Measurements from ENCODE around the gene METTL13. TPM values are rescaled to one million over a fixed set of nuclear protein-coding genes. Genes with fewer than 3 reads are reported as not detected.

Gene METTL13
- total RNA-seq, 4 donors from 2014 or later = 19.2 to 38.0 (median 28.3) TPM

DNA sequence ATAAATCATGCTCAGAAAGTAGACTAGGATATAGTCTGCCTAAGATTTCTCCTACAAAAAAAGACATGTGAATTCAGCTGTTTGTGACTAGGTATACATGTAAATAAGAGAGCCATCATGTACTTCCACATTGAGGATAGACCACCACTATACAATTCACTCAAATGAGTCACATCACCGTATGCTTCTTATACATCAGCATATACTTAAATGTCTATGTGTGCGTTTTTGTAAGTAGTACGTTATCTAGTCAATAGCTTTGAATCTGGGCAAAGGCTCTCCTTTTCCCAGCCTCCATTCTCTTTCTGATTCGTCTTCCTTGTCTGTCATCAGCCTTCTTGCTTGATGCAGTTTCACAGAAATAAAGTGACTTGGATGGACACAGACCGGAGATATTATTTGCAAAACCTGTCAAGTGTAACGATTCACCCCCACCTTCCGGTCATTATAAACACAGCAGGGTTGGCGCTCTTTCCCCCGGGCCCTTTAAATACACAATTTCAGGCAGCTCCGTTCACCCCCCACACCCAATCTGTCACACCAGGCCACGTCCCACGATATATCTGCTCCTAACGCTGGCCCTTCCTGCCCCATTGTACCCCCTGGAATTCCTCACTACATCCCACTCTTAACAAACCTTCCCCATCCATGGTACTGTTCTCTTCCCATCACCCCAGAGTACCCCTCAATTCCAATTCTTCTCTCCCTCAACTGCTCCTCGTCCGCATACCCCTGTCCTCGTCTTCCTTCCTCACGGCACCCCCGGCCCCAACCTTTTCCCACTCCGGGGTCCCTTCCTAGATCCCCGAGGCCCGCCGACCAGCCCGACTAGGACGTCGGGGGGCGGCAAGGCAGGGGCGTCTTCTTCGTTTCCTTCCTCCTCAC is 40.2 kb upstream of the METTL13 start:
- H3K9me3 ChIP-seq = no peaks in the 10 kb centered on the region
- no peaks in the 10 kb centered on the region for H3K27me3 ChIP-seq
- peak; percentile 49 to 68 (median 58) for DNase-seq
- TF ChIP-seq, protein P1, sequence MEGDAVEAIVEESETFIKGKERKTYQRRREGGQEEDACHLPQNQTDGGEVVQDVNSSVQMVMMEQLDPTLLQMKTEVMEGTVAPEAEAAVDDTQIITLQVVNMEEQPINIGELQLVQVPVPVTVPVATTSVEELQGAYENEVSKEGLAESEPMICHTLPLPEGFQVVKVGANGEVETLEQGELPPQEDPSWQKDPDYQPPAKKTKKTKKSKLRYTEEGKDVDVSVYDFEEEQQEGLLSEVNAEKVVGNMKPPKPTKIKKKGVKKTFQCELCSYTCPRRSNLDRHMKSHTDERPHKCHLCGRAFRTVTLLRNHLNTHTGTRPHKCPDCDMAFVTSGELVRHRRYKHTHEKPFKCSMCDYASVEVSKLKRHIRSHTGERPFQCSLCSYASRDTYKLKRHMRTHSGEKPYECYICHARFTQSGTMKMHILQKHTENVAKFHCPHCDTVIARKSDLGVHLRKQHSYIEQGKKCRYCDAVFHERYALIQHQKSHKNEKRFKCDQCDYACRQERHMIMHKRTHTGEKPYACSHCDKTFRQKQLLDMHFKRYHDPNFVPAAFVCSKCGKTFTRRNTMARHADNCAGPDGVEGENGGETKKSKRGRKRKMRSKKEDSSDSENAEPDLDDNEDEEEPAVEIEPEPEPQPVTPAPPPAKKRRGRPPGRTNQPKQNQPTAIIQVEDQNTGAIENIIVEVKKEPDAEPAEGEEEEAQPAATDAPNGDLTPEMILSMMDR (IDR thresholded peaks at IDR 0.05) = peak in 3 of 6 experiments; percentile 12 to 24 (median 22)
- no peak for TF ChIP-seq POLR2A (IDR thresholded peaks at IDR 0.05)
- peak overlapping the region; percentile 72 to 98 (median 78) for H3K4me3 ChIP-seq
- H3K4me1 ChIP-seq = peaks cover 0 to 17% (median 0%) of the 10 kb centered on the region in 4 donors
- peaks cover 0 to 20% (median 0%) of the 10 kb centered on the region in 3 donors for H3K36me3 ChIP-seq
- peak overlapping the region; percentile 90 to 95 (median 94) for H3K27ac ChIP-seq

DNA sequence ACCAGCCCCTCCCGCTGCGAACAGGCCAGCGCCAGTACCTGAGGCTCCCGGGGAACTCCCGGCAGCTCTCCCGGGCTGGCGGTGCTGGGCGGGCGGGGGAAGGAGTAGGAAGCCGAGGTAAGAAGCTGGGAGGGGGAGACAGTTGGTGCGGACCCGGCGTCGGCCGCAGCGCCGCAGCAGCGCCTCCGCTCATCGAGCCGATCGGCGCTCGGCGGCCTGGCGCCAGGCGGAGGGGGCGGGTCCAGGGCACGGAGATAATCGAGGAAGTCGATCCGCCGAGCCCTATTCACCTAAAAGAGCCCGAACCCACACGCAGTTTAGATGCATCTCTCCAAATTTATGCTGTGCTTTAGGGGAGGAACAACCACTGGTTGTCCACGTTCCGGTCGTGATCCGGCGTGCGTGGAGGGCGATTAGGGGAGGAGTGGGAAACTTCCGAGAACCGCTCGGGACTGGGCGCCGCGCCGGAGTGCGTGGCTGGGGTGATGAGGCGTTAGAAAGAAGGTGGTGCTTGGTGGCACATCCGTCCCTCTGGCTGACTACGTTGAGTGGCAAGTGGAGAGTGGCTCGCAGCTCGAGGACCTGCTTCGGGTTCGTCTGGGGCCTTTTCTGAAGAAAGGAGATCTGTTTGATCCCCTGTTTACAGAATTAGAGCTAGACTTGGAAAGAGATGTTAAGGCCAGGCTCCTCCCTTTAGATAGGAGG is 39.4 kb upstream of the METTL13 start, which contains the start of gene VAMP4:
VAMP4 (minus strand) TSS at position 194 of the 705 bp plus-strand sequence. CDS start 3,651 bp downstream, outside the sequence.
- TF ChIP-seq POLR2A (IDR thresholded peaks at IDR 0.05) = peak; percentile 76 to 84
- TF ChIP-seq, protein P1 (IDR thresholded peaks at IDR 0.05) = peak in 1 of 6 experiments; percentile 15
- peak; percentile 89 to 95 (median 93) for DNase-seq
- Histone ChIP-seq H3K27me3 (no peaks in the 10 kb centered on the region), H3K4me3 (peak within 1 kb of the TSS; percentile 72 to 98 (median 78)), H3K27ac (peak within 1 kb of the TSS; percentile 90 to 95 (median 94)), H3K4me1 (peaks cover 0 to 17% (median 0%) of the 10 kb centered on the region in 4 donors), H3K36me3 (peaks cover 0 to 12% (median 0%) of the 10 kb centered on the region in 3 donors), H3K9me3 (no peaks in the 10 kb centered on the region)

DNA sequence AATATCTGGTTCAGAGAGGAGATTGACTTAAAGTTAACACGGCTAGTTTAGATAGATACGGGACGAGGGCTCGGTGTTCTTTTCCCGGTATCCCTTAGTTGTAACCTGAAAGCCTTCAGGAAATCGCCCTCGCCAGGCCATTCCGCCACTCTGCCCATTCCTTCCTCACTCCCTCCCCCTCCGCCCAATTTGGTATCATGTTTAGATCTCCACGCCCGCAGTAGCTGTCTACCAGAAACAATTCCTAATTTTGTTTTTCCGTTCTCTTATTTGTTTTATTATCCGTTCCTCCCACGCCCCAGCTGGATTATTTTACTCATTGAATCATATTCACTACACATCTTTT is 38.9 kb upstream of the METTL13 start:
- Histone ChIP-seq H3K27me3 (no peaks in the 10 kb centered on the region), H3K27ac (peak overlapping the region; percentile 90 to 95 (median 94)), H3K4me1 (peaks cover 0 to 17% (median 0%) of the 10 kb centered on the region in 4 donors), H3K4me3 (peak overlapping the region; percentile 72 to 98 (median 78)), H3K9me3 (no peaks in the 10 kb centered on the region), H3K36me3 (peaks cover 0 to 6% (median 0%) of the 10 kb centered on the region in 3 donors)
- DNase-seq = peak in 2 of 3 donors; percentile 40 to 64
- no peak for TF ChIP-seq POLR2A (IDR thresholded peaks at IDR 0.05)
- TF ChIP-seq, protein P1 (IDR thresholded peaks at IDR 0.05) = no peak

DNA sequence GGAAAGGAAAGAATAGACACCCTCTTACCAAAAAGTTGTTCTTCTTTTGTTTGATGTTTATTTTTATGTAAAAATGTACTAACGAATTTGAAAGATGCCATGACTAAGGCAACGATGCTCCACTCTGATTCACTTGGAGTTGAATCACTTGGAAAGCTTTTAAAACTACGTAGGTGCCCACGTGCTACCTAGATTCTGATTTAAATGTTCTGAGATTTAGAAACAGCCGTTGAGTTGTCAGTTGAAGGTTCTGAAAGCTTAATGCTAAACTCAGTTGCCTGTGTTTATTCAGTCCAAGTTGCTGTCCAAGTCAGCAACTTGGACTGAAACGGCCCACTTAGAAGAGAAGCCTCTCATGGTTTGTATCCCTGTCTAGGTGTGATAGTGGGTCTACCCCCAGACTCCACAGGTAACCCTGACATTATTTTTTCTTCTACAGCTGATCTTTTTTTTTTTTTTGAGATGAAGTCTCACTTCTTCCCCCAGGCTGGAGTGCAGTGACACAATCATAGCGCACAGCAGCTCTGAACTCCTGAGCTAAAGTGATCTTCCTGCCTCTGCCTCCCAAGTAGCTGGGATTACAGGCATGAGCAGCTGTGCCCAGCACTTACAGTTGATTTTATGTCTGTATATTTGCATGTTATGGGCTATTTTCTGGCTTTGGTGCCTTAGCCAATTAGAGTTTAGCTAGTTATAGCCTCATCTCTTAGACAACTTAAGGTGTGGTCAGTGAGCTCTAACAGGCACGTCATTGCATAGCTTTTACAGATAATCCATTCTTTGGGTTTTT is 38.2 kb upstream of the METTL13 start:
- Histone ChIP-seq H3K36me3 (no peaks in the 10 kb centered on the region), H3K4me1 (peaks cover 0 to 17% (median 0%) of the 10 kb centered on the region in 4 donors), H3K27me3 (no peaks in the 10 kb centered on the region), H3K4me3 (peak overlapping the region in 3 of 4 donors; percentile 76 to 98 (median 81)), H3K27ac (peak overlapping the region; percentile 90 to 95 (median 94)), H3K9me3 (no peaks in the 10 kb centered on the region)
- no peak for TF ChIP-seq POLR2A (IDR thresholded peaks at IDR 0.05)
- TF ChIP-seq, protein P1 (IDR thresholded peaks at IDR 0.05) = no peak
- DNase-seq = no peak

DNA sequence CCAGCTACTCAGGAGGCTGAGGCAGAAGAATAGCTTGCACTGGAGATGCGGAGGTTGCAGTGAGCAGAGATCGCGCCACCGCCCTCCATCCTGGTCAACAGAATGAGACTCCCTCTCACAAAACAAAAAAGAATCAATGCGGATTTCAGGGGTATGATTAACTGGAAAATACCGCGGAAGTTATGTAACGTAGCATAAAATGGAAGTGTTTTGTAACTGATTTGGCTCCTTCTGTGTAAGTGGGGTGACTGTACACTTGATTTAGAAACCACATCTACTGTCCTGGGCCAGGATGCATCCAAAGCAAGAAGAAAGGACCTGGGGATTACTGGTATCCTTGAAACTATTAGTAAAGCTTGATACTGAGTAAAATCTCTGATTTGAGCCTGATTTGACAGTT is 36.5 kb upstream of the METTL13 start:
- no peak for DNase-seq

More for the DNA sequence above, 36.5 kb upstream of the METTL13 start:
- Histone ChIP-seq H3K27me3 (no peaks in the 10 kb centered on the region), H3K4me3 (no peak overlapping the region), H3K27ac (no peak overlapping the region), H3K9me3 (no peaks in the 10 kb centered on the region), H3K36me3 (no peaks in the 10 kb centered on the region), H3K4me1 (peaks cover 0 to 17% (median 0%) of the 10 kb centered on the region in 4 donors)
- TF ChIP-seq, protein P1 (IDR thresholded peaks at IDR 0.05) = no peak
- TF ChIP-seq POLR2A (IDR thresholded peaks at IDR 0.05) = no peak

All from Peyer's patch (tissue), 4 donors.